ENCODE measurements around the gene HNRNPA3.

- no peak for TF ChIP-seq CTCF (IDR thresholded peaks at IDR 0.05)
- no peak for TF ChIP-seq POLR2A (IDR thresholded peaks at IDR 0.05)
- no peak for TF ChIP-seq EP300 (IDR thresholded peaks at IDR 0.05)
- TF ChIP-seq POLR2AphosphoS5 (IDR thresholded peaks at IDR 0.05) = no peak
Observed at GRCh38 chr2:177264209-177264692, 51.7 kb downstream of the HNRNPA3 start.

Data from suprapubic skin (tissue), 4 donors.